GM18873 (cell line): ENCODE data around the gene HEPHL1.

Experiments used
- ATAC-seq: cut with Tn5 transposase; IDR thresholded peaks from one replicate; pipeline ENCODE4 v1.9.1; 2021; ENCODE audit warnings: mild to moderate bottlenecking, moderate library complexity, moderate number of reproducible peaks; ENCODE audit not compliant: unreplicated experiment, low FRiP score

HEPHL1 gene

GRCh38 chr11:94023856-94024255, 2.7 kb downstream of the HEPHL1 start:
- no peak for ATAC-seq

DNA sequence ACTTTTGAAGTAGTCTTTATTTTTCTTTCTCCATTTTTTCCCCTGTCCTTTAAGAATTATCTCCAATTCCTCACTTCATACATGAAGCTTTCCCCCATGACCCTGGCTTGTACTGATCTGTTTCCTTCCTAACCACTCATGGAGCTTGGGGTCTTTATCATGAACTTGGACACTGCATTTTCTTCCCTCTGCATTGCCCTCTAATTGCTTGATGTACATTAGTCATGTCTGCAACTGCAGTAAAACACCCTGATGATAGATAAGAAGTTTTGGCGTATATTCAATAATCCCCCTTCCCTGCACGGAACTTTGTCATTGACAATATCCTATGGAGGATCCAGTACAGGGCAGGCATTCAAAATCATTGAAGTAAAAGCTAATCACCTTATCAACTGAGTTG, 3.4 kb downstream of the HEPHL1 start:
- no peak for ATAC-seq

GRCh38 chr11:94025690-94026394, 4.7 kb downstream of the HEPHL1 start:
- no peak for ATAC-seq

GRCh38 chr11:94027210-94027609, 6.1 kb downstream of the HEPHL1 start:
- ATAC-seq, result no peak

DNA sequence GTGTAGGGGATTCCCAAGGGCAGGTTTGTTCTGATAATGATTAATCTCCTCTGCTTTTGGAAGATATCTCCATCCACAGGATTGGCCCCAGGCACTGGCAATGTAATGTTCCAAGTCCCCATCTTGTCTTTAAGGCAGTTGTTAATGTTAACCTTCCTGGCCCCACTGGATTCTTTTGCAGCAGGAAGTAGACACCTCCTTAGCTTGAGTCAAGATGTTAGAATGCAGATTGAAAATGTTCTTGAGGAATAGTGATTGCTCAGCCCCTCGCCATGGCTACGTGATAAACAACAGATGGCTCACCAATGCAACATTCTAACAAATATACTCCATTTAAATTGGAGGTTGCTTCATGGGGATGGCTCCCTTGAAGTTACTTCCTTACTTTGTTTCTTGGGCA, 7.3 kb downstream of the HEPHL1 start:
- no peak for ATAC-seq

- ATAC-seq, result no peak
These were observed 8.9 kb downstream of the HEPHL1 start for GRCh38 chr11:94030059-94030458.

DNA sequence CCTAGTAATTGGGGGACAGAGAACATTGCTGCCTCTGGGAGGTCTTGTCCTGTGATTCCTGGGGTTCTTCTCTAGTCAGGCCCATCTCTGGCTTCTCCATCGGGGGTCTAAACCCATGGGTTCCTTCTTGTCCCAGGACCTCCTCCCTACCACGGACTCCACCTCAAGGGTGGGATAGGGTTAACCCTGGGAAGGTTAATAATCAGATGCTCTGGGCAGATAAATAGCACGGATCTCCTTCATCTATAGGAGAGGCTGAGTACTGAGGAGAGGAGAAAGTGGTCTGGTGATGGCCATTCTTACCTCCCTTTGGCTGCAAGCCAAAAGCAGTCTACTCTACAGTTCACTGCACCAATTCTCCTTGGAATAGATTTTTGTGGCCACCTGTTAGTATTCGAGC, 10.5 kb downstream of the HEPHL1 start:
- no peak for ATAC-seq

DNA sequence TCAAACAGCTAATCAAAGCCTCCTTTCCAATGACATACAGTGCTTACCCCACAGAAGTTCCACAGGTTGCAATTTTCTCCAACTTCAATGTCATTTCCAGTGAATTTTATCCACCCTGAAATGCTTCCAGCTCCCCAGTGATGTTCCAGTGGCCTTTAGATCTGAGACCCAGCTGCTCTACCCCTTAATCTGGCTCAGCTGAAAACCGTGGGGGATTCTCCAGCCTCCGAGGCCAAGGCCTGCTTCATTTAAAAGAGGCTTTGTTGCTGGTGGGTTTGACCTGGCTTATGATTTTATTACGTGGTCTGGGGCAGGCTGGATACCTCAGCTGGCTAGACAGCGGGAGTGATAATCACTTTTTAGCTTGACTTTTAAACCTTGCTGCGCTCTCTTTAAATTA, 10.9 kb downstream of the HEPHL1 start:
- ATAC-seq, result no peak

- ATAC-seq, result no peak
These were observed 11.6 kb downstream of the HEPHL1 start for GRCh38 chr11:94032725-94033124.

DNA sequence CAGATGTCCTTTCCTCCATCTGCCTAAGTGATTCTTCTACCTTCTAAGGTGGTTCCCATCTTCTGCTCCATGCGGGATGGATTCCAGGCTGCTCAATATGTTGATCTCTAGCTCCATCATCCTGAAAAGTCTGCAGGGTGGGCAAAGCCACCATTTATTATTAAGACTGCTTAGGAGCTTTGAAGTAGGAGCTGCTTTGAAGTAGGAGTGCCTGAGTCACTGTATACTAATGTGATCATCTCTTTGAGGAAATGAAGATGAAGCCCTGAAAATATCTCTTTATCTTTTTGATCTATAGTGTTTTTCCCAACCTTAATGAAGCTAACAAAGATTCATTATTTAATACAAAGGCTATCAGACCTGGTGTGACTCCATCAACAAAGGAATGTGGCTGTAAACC, 13.1 kb downstream of the HEPHL1 start:
- no peak for ATAC-seq

GRCh38 chr11:94036096-94036495, 14.9 kb downstream of the HEPHL1 start:
- ATAC-seq, result no peak

- no peak for ATAC-seq
These were observed 22.1 kb downstream of the HEPHL1 start for GRCh38 chr11:94043241-94043640.

DNA sequence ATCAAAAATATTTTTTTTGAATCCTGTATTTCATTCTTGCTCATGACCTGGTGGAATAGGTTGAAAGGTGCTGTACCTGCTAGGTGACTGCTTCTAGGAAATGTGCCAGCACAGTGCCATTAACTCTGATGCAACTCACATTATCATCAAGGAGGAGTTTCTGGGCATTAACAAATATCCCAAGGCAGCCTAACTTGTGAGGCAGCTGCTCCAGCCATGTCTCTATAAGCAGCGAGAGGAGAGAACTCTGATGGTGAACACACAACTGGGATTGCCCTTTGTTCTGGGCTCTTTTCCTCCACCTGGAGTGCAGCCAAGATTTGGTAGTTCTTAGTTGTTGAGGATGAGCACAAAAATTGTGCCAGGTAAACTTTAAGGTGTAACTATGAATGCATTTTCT, 25.6 kb downstream of the HEPHL1 start:
- no peak for ATAC-seq

- ATAC-seq, result no peak
These were observed 27.0 kb downstream of the HEPHL1 start for GRCh38 chr11:94048032-94048709.

GRCh38 chr11:94049351-94049750, 28.2 kb downstream of the HEPHL1 start:
- no peak for ATAC-seq

DNA sequence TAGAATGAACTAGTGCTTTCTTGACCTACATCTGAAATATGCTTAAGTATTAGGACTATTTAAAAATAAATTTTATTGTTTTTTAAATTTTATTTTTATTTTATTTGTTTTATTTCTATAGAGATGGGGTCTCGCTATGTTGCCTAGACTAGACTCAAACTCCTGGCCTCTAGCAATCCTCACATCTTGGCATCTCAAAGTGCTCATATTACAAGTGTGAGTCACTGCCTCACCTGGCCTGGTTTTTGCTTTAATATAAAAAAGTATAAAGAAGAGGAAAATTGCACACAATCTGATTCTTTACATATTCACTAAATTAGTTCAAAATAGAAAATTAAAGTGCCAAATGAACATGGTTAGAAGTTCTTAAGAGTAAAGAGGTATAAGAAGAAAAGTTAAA, 37.5 kb downstream of the HEPHL1 start:
- no peak for ATAC-seq

DNA sequence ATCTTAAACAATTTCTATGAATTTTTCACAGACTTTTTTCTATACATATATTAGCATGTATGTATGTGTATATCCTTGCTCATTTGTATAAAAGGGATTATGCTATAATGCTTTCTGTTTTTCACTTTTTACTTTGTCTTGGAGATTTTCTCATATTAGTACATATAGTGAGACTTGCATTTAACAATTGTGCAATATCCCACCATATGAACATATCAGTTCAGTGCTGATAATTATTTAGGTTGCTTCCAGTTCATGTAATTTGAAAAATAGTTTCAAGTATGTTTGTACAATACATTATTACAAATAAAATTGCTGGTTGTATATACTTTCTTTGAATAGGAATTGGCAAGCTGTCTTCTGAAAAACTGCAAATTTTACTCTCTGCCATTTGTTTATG, 37.9 kb downstream of the HEPHL1 start:
- no peak for ATAC-seq

- ATAC-seq, result no peak
These were observed 39.2 kb downstream of the HEPHL1 start for GRCh38 chr11:94060401-94060800.

GRCh38 chr11:94062360-94062759, 41.2 kb downstream of the HEPHL1 start:
- ATAC-seq, result no peak

DNA sequence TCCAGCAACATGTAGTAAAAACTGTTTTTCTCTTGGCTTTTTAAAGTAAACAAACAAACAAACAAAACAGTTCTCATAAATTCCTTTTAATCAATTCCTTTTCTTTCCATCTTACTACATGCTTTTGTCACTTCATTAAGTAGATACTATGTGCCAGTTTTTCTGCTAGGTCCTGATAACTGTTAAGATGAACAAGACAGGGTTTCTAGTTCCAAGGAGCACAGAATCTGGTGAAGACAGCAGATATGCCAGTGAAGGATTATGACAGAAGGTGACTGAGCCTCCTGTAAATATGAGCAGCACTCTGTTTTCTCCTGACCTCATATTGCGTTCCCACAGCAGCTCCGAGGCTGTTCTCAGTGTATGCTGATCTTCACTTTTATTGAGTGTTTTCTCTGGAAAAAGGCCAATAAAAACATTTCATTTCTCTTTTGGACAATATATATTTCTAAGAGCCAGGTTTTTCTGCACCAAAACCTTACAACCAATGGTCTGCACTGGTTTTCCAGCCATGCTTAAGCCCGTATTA, 45.8 kb downstream of the HEPHL1 start:
- ATAC-seq, result no peak

- no peak for ATAC-seq
These were observed 47.6 kb downstream of the HEPHL1 start for GRCh38 chr11:94068764-94069163.
